ENCODE results near the gene GNAS.

The GNAS gene

GRCh38 chr20:58911970-58912369 is 59.5 kb downstream of the GNAS start:
- no peak overlapping the region for H3K27ac ChIP-seq (ENCODE audit: low read depth, low read length)
- H3K4me3 ChIP-seq (ENCODE audit: low read length), result no peak overlapping the region
- no peaks in the 10 kb centered on the region for H3K4me1 ChIP-seq (ENCODE audit: insufficient read depth, low read length)
- peaks cover 50% of the 10 kb centered on the region for H3K36me3 ChIP-seq (ENCODE audit: insufficient read depth, low read length)
- H3K27me3 ChIP-seq (ENCODE audit: insufficient read depth, low read length), result no peaks in the 10 kb centered on the region
- no peak overlapping the region for H3K9ac ChIP-seq (ENCODE audit: low read depth, low read length)
- 90% methylated on average over 3 of the region's 3 CpGs for WGBS
- no peaks in the 10 kb centered on the region for H3K9me3 ChIP-seq (ENCODE audit: insufficient read depth, low read depth, low read length)

DNA sequence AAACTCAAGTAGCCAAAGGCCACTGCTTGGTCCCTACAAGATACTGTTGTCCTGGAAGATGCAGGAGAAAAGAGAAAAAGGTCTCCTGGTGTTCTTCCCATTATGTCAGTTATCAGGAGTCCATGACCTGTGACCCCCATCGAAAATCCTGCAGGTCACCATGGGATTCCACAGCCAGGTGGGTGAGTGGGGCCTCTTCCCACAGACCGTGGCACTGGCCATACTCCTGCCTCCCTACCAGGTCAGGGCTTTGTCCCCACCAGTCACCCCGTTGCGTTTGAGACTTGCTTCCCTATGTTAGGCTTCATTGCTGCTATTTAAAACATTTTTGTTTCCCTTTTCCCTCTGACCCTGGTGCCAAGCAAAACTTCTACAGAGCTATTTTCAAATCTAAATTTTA is 60.6 kb downstream of the GNAS start:
- H3K27me3 ChIP-seq (ENCODE audit: insufficient read depth, low read length), result no peaks in the 10 kb centered on the region
- peaks cover 39% of the 10 kb centered on the region for H3K36me3 ChIP-seq (ENCODE audit: insufficient read depth, low read length)
- no peaks in the 10 kb centered on the region for H3K4me1 ChIP-seq (ENCODE audit: insufficient read depth, low read length)
- no peak overlapping the region for H3K9ac ChIP-seq (ENCODE audit: low read depth, low read length)
- H3K4me3 ChIP-seq (ENCODE audit: low read length), result no peak overlapping the region
- no peaks in the 10 kb centered on the region for H3K9me3 ChIP-seq (ENCODE audit: insufficient read depth, low read depth, low read length)
- 92% methylated on average over 4 of the region's 4 CpGs for WGBS
- H3K27ac ChIP-seq (ENCODE audit: low read depth, low read length), result no peak overlapping the region

GRCh38 chr20:58918621-58919020 is 66.1 kb downstream of the GNAS start:
- 93% methylated on average over 6 of the region's 6 CpGs for WGBS
- H3K9me3 ChIP-seq (ENCODE audit: insufficient read depth, low read depth, low read length), result no peaks in the 10 kb centered on the region
- H3K4me3 ChIP-seq (ENCODE audit: low read length), result no peak overlapping the region
- no peak overlapping the region for H3K9ac ChIP-seq (ENCODE audit: low read depth, low read length)
- no peaks in the 10 kb centered on the region for H3K27me3 ChIP-seq (ENCODE audit: insufficient read depth, low read length)
- H3K27ac ChIP-seq (ENCODE audit: low read depth, low read length), result no peak overlapping the region
- H3K4me1 ChIP-seq (ENCODE audit: insufficient read depth, low read length), result no peaks in the 10 kb centered on the region
- H3K36me3 ChIP-seq (ENCODE audit: insufficient read depth, low read length), result no peaks in the 10 kb centered on the region

GRCh38 chr20:58921564-58921963 is 69.0 kb downstream of the GNAS start:
- Histone ChIP-seq H3K27ac (ENCODE audit: low read depth, low read length) (no peak overlapping the region), H3K9ac (ENCODE audit: low read depth, low read length) (no peak overlapping the region), H3K4me3 (ENCODE audit: low read length) (no peak overlapping the region), H3K27me3 (ENCODE audit: insufficient read depth, low read length) (no peaks in the 10 kb centered on the region), H3K4me1 (ENCODE audit: insufficient read depth, low read length) (no peaks in the 10 kb centered on the region), H3K9me3 (ENCODE audit: insufficient read depth, low read depth, low read length) (no peaks in the 10 kb centered on the region), H3K36me3 (ENCODE audit: insufficient read depth, low read length) (no peaks in the 10 kb centered on the region)
- 91% methylated on average over 6 of the region's 6 CpGs for WGBS

DNA sequence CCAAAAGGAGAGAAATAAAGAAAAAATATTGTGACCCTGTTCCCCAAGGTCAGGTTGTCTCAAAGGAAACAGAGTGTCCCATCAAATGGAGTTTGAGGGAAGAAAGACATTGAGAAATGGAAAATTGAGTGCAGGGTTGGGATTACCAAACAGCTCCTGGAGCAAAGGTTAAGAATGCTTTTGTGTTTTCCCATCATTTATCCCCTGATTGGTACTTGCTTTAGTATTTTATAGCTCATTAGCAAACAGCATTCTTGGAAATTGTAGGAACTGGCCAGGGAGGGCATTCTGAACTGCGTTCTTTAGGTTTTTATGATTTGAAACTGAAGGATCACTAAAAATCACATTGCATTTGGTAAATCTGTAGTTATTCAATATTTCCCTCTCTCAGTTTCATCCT is 69.5 kb downstream of the GNAS start:
- 100% methylated on average over 1 of the region's 1 CpG for WGBS

GRCh38 chr20:58923117-58923712 is 70.7 kb downstream of the GNAS start:
- Histone ChIP-seq H3K27me3 (ENCODE audit: insufficient read depth, low read length) (no peaks in the 10 kb centered on the region), H3K27ac (ENCODE audit: low read depth, low read length) (no peak overlapping the region), H3K4me3 (ENCODE audit: low read length) (no peak overlapping the region), H3K4me1 (ENCODE audit: insufficient read depth, low read length) (no peaks in the 10 kb centered on the region), H3K36me3 (ENCODE audit: insufficient read depth, low read length) (no peaks in the 10 kb centered on the region), H3K9ac (ENCODE audit: low read depth, low read length) (no peak overlapping the region), H3K9me3 (ENCODE audit: insufficient read depth, low read depth, low read length) (no peaks in the 10 kb centered on the region)
- WGBS, result 86% methylated on average over 7 of the region's 8 CpGs

More for the DNA sequence above, 69.5 kb downstream of the GNAS start:
- Histone ChIP-seq H3K27ac (ENCODE audit: low read depth, low read length) (no peak overlapping the region), H3K4me1 (ENCODE audit: insufficient read depth, low read length) (no peaks in the 10 kb centered on the region), H3K9ac (ENCODE audit: low read depth, low read length) (no peak overlapping the region), H3K9me3 (ENCODE audit: insufficient read depth, low read depth, low read length) (no peaks in the 10 kb centered on the region), H3K4me3 (ENCODE audit: low read length) (no peak overlapping the region), H3K36me3 (ENCODE audit: insufficient read depth, low read length) (no peaks in the 10 kb centered on the region), H3K27me3 (ENCODE audit: insufficient read depth, low read length) (no peaks in the 10 kb centered on the region)

- Histone ChIP-seq H3K4me1 (ENCODE audit: insufficient read depth, low read length) (no peaks in the 10 kb centered on the region), H3K27me3 (ENCODE audit: insufficient read depth, low read length) (no peaks in the 10 kb centered on the region), H3K9ac (ENCODE audit: low read depth, low read length) (no peak overlapping the region), H3K9me3 (ENCODE audit: insufficient read depth, low read depth, low read length) (no peaks in the 10 kb centered on the region), H3K36me3 (ENCODE audit: insufficient read depth, low read length) (no peaks in the 10 kb centered on the region), H3K27ac (ENCODE audit: low read depth, low read length) (no peak overlapping the region), H3K4me3 (ENCODE audit: low read length) (no peak overlapping the region)
- WGBS, result 95% methylated on average over 10 of the region's 10 CpGs
These were observed 74.4 kb downstream of the GNAS start for GRCh38 chr20:58926802-58927489.

GRCh38 chr20:58927490-58928061 is 75.1 kb downstream of the GNAS start:
- H3K9ac ChIP-seq (ENCODE audit: low read depth, low read length), result no peak overlapping the region
- no peaks in the 10 kb centered on the region for H3K27me3 ChIP-seq (ENCODE audit: insufficient read depth, low read length)
- H3K36me3 ChIP-seq (ENCODE audit: insufficient read depth, low read length), result no peaks in the 10 kb centered on the region
- H3K4me1 ChIP-seq (ENCODE audit: insufficient read depth, low read length), result no peaks in the 10 kb centered on the region
- H3K4me3 ChIP-seq (ENCODE audit: low read length), result no peak overlapping the region
- no peak overlapping the region for H3K27ac ChIP-seq (ENCODE audit: low read depth, low read length)
- H3K9me3 ChIP-seq (ENCODE audit: insufficient read depth, low read depth, low read length), result no peaks in the 10 kb centered on the region
- WGBS, result 98% methylated on average over 7 of the region's 7 CpGs

DNA sequence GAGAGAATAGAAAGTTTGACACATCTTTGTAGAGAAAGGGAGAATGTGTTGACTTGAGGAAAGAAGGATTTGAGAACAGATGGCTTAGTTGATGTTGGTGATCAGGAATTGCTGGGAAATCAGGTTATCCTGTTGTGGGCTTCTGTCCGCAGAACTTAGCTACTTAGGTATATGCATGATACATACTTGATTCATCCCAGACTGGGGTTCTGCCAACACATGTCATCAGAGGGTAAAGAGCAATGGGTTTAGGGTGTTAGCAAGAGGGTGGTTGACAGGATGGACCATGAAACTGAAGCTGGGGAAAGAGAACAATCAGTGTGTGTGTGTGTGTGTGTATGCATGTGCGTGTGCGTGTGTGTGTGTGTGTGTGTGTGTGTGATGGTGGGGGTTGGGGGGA is 78.0 kb downstream of the GNAS start:
- Histone ChIP-seq H3K9ac (ENCODE audit: low read depth, low read length) (no peak overlapping the region), H3K4me1 (ENCODE audit: insufficient read depth, low read length) (no peaks in the 10 kb centered on the region), H3K27ac (ENCODE audit: low read depth, low read length) (no peak overlapping the region), H3K9me3 (ENCODE audit: insufficient read depth, low read depth, low read length) (no peaks in the 10 kb centered on the region), H3K27me3 (ENCODE audit: insufficient read depth, low read length) (no peaks in the 10 kb centered on the region), H3K36me3 (ENCODE audit: insufficient read depth, low read length) (no peaks in the 10 kb centered on the region), H3K4me3 (ENCODE audit: low read length) (no peak overlapping the region)
- 91% methylated on average over 3 of the region's 3 CpGs for WGBS

- Histone ChIP-seq H3K9me3 (ENCODE audit: insufficient read depth, low read depth, low read length) (no peaks in the 10 kb centered on the region), H3K36me3 (ENCODE audit: insufficient read depth, low read length) (no peaks in the 10 kb centered on the region), H3K27ac (ENCODE audit: low read depth, low read length) (no peak overlapping the region), H3K27me3 (ENCODE audit: insufficient read depth, low read length) (no peaks in the 10 kb centered on the region), H3K9ac (ENCODE audit: low read depth, low read length) (no peak overlapping the region), H3K4me3 (ENCODE audit: low read length) (no peak overlapping the region), H3K4me1 (ENCODE audit: insufficient read depth, low read length) (no peaks in the 10 kb centered on the region)
- 92% methylated on average over 5 of the region's 5 CpGs for WGBS
These were observed 79.7 kb downstream of the GNAS start for GRCh38 chr20:58932170-58932569.

DNA sequence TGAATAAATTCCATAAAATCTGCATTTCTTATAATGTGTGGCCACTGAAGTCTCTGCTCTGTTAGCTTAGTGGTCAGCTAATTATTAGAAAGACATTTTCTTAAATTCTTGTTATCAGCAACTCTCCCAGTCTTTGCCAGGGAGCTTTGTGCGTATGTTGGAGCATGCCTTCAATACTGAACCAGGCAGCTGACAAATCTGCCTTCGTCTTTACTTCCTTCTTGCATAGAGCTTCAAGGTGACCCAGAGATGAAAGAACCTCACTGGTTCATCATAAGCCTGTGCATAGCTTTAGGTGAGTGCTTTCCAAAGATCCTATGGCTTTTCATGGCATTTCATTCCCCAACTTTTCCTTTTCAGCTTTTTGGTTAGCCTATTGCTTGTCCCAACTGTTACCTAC is 85.6 kb downstream of the GNAS start:
- 91% methylated on average over 2 of the region's 2 CpGs for WGBS
- no peak overlapping the region for H3K4me3 ChIP-seq (ENCODE audit: low read length)
- H3K9me3 ChIP-seq (ENCODE audit: insufficient read depth, low read depth, low read length), result no peaks in the 10 kb centered on the region
- H3K36me3 ChIP-seq (ENCODE audit: insufficient read depth, low read length), result no peaks in the 10 kb centered on the region
- no peaks in the 10 kb centered on the region for H3K4me1 ChIP-seq (ENCODE audit: insufficient read depth, low read length)
- no peak overlapping the region for H3K27ac ChIP-seq (ENCODE audit: low read depth, low read length)
- no peaks in the 10 kb centered on the region for H3K27me3 ChIP-seq (ENCODE audit: insufficient read depth, low read length)
- no peak overlapping the region for H3K9ac ChIP-seq (ENCODE audit: low read depth, low read length)
